Vagina (tissue), 2 donors: ENCODE measurements around the gene FN1. TPM values are rescaled to one million over a fixed set of nuclear protein-coding genes. Genes with fewer than 3 reads are reported as not detected.

Experiments used
- DNase-seq, 2 donors: peaks; one replicate each; pipeline ENCODE4 v3.0.0-alpha.2; 2017; ENCODE audit errors: extremely low spot score in 2 of 2
- H3K27ac ChIP-seq: fragments of 200-600 bp; sonication (generic); one replicate; pipeline ENCODE4 v1.5.1; 2019
- H3K27me3 ChIP-seq: fragments of 200-600 bp; sonication (generic); one replicate; pipeline ENCODE4 v1.5.1; 2019
- H3K36me3 ChIP-seq, 2 donors: fragments of 200-600 bp; sonication (generic); one replicate each; pipeline ENCODE4 v1.5.1; 2017 to 2019
- H3K4me1 ChIP-seq: fragments of 200-600 bp; sonication (generic); one replicate; pipeline ENCODE4 v1.5.1; 2019
- H3K4me3 ChIP-seq, 2 donors: fragments of 200-600 bp; sonication (generic); 1 replicate in 1 of 2; 2 replicates in 1 of 2; pipeline ENCODE4 v1.5.1; 2016 to 2019
- H3K9me3 ChIP-seq: fragments of 200-600 bp; sonication (generic); one replicate; pipeline ENCODE4 v1.5.1; 2019
- POLR2A ChIP-seq, 2 donors: fragments of 450-650 bp; IDR thresholded peaks; one replicate each; pipeline ENCODE4 v1.6.1; 2017; ENCODE audit warnings: antibody characterized with exemption in 2 of 2, mild to moderate bottlenecking in 2 of 2, moderate library complexity in 2 of 2
- POLR2AphosphoS5 ChIP-seq, 2 donors: sonication (generic); formaldehyde crosslinking; IDR thresholded peaks; one replicate each; pipeline ENCODE4 v1.9.0; 2017; ENCODE audit warnings: antibody characterized with exemption in 2 of 2, mild to moderate bottlenecking in 2 of 2, low read depth in 1 of 2; ENCODE audit not compliant: insufficient read depth in 1 of 2
- intact Hi-C: fragments of 100-400 bp; cut with DNase I; formaldehyde crosslinking; loops from one replicate; pipeline ENCODE4 v1.15.1; 2023
- total RNA-seq: library from RNA; depleted of rRNA; stranded (reverse); fragments of >200 nt; gene quantifications from one replicate; pipeline ENCODE4 v1.2.3, GENCODE V29; 2016
- TF ChIP-seq, protein P1 (sequence below), 3 experiments: fragments of 450-650 bp in 2 of 3; fragments of 200-600 bp in 1 of 3; sonication (generic) in 1 of 3; IDR thresholded peaks; one replicate each; pipeline ENCODE4 v1.5.1; 2017 to 2019; ENCODE audit warnings: antibody characterized with exemption in 3 of 3, mild to moderate bottlenecking in 2 of 3, moderate library complexity in 2 of 3

Gene FN1
- total RNA-seq, 1 donor from 2014 or later, result 292 TPM

DNA sequence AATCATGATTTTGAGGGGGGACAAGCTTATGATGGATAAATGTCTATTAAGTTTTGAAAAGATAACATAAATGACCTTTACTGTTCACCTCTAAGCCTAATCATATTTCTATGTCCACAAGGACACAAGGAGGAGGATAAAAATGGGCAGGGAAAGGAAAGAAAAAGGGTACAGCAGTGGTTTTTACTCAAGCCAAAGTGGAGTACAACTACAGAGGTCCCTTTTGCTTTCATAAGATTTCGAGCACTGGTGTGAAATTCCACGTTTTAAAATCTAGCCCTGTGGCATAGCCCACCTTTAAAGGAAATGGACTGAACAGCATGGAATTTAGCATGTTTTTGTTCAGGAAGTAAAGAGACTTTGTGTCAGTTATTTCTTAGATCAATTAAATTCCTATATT lies 19.2 kb downstream of the FN1 start:
- Histone ChIP-seq H3K4me3 (no peak overlapping the region), H3K27me3 (no peaks in the 10 kb centered on the region), H3K9me3 (no peaks in the 10 kb centered on the region), H3K4me1 (no peaks in the 10 kb centered on the region), H3K27ac (no peak overlapping the region), H3K36me3 (peaks cover 0 to 30% of the 10 kb centered on the region in 2 donors)
- intact Hi-C loops, result no loop called here
- DNase-seq, result no peak
- no peak for TF ChIP-seq POLR2A (IDR thresholded peaks at IDR 0.05)
- TF ChIP-seq, protein P1, sequence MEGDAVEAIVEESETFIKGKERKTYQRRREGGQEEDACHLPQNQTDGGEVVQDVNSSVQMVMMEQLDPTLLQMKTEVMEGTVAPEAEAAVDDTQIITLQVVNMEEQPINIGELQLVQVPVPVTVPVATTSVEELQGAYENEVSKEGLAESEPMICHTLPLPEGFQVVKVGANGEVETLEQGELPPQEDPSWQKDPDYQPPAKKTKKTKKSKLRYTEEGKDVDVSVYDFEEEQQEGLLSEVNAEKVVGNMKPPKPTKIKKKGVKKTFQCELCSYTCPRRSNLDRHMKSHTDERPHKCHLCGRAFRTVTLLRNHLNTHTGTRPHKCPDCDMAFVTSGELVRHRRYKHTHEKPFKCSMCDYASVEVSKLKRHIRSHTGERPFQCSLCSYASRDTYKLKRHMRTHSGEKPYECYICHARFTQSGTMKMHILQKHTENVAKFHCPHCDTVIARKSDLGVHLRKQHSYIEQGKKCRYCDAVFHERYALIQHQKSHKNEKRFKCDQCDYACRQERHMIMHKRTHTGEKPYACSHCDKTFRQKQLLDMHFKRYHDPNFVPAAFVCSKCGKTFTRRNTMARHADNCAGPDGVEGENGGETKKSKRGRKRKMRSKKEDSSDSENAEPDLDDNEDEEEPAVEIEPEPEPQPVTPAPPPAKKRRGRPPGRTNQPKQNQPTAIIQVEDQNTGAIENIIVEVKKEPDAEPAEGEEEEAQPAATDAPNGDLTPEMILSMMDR (IDR thresholded peaks at IDR 0.05), result no peak
- TF ChIP-seq POLR2AphosphoS5 (IDR thresholded peaks at IDR 0.05; ENCODE audit: insufficient read depth in 1 of 2, low read depth in 1 of 2), result no peak

GRCh38 chr2:215415820-215416577 lies 19.9 kb downstream of the FN1 start:
- Histone ChIP-seq H3K4me1 (no peaks in the 10 kb centered on the region), H3K27ac (no peak overlapping the region), H3K9me3 (no peaks in the 10 kb centered on the region), H3K4me3 (no peak overlapping the region), H3K36me3 (peaks cover 0 to 30% of the 10 kb centered on the region in 2 donors), H3K27me3 (no peaks in the 10 kb centered on the region)
- intact Hi-C loops, result no loop called here
- no peak for TF ChIP-seq POLR2AphosphoS5 (IDR thresholded peaks at IDR 0.05; ENCODE audit: insufficient read depth in 1 of 2, low read depth in 1 of 2)
- TF ChIP-seq POLR2A (IDR thresholded peaks at IDR 0.05), result no peak
- TF ChIP-seq, protein P1 (IDR thresholded peaks at IDR 0.05), result no peak
- no peak for DNase-seq

DNA sequence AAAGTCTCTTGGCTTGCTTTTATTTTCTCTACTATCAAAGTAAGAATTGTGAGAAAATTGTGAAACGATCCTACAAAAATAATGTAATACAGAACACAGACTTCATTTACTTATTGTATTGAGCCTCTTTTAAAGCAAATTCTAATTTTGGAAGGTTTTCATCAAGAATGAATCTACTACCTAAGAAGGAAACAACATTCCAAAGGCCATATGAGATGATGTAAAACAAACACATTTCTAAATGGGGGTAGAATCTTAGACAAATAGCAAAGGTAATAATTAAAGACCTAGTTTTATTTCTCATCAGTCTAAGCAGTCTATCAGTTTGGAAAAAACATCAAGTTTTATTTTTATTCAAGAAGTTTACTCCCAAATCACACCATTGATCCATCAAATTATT lies 20.6 kb downstream of the FN1 start:
- no peak for DNase-seq
- no peak for TF ChIP-seq POLR2AphosphoS5 (IDR thresholded peaks at IDR 0.05; ENCODE audit: insufficient read depth in 1 of 2, low read depth in 1 of 2)
- TF ChIP-seq, protein P1 (IDR thresholded peaks at IDR 0.05), result no peak
- no peak for TF ChIP-seq POLR2A (IDR thresholded peaks at IDR 0.05)
- Histone ChIP-seq H3K9me3 (no peaks in the 10 kb centered on the region), H3K36me3 (peaks cover 0 to 25% of the 10 kb centered on the region in 2 donors), H3K27ac (no peak overlapping the region), H3K4me1 (no peaks in the 10 kb centered on the region), H3K27me3 (no peaks in the 10 kb centered on the region), H3K4me3 (no peak overlapping the region)
- intact Hi-C loops, result no loop called here

DNA sequence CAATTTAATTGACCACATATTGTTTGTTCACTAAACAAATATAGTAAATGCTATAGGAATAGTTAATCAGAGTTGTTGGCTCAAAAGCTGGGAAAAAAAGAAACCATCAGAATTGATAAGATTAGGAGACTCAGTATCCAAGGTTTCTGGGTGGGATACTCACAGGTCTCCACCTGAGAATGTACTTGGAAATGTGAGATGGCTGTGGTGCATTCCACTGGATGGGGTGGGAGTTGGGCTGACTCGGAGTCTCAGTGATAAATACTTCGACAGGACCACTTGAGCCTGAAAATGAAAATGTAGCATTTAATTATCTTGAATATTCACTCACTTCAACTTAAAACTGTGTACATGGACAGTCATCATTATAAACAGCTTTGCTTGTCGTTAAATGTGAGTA lies 21.2 kb downstream of the FN1 start:
- peaks cover 0 to 21% of the 10 kb centered on the region in 2 donors for H3K36me3 ChIP-seq
- DNase-seq, result no peak
- TF ChIP-seq POLR2A (IDR thresholded peaks at IDR 0.05), result no peak
- no peak for TF ChIP-seq POLR2AphosphoS5 (IDR thresholded peaks at IDR 0.05; ENCODE audit: insufficient read depth in 1 of 2, low read depth in 1 of 2)
- TF ChIP-seq, protein P1 (IDR thresholded peaks at IDR 0.05), result no peak
- no peaks in the 10 kb centered on the region for H3K4me1 ChIP-seq
- no peaks in the 10 kb centered on the region for H3K9me3 ChIP-seq
- no peak overlapping the region for H3K4me3 ChIP-seq
- H3K27ac ChIP-seq, result no peak overlapping the region
- intact Hi-C loops, result no loop called here
- H3K27me3 ChIP-seq, result no peaks in the 10 kb centered on the region

DNA sequence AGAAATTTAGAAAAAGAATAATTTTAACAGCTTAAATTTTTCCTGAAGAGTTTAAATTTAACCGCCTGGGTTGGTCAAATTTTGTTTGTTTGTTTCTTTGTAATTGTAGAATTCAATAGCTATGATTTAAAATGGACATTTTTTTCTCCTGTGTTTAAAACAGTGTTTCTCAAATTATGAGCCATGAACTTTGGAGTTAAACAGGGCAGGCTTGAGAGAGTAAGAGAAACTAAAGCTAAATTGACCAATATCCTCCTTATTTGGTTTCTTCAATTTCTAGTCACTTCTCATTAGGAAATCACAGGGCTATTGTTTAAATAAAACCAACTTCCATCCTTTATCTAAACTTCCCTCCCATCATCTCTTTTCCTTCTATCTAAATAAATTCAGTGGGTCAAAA lies 21.9 kb downstream of the FN1 start:
- no peak overlapping the region for H3K27ac ChIP-seq
- H3K4me3 ChIP-seq, result no peak overlapping the region
- DNase-seq, result no peak
- H3K4me1 ChIP-seq, result no peaks in the 10 kb centered on the region
- intact Hi-C loops, result no loop called here
- TF ChIP-seq, protein P1 (IDR thresholded peaks at IDR 0.05), result no peak
- TF ChIP-seq POLR2AphosphoS5 (IDR thresholded peaks at IDR 0.05; ENCODE audit: insufficient read depth in 1 of 2, low read depth in 1 of 2), result no peak
- no peak for TF ChIP-seq POLR2A (IDR thresholded peaks at IDR 0.05)
- H3K36me3 ChIP-seq, result peaks cover 0 to 14% of the 10 kb centered on the region in 2 donors
- no peaks in the 10 kb centered on the region for H3K9me3 ChIP-seq
- no peaks in the 10 kb centered on the region for H3K27me3 ChIP-seq
